H1 (cell line): Measurements from ENCODE around the gene SAFB. TPM values are rescaled to one million over a fixed set of nuclear protein-coding genes. Genes with fewer than 3 reads are reported as not detected.

ENCODE experiments used
- CTCF ChIA-PET: fragments of 300-600 bp; sonication (Branson Sonifier 250); formaldehyde crosslinking; loops from one replicate; lab custom pipeline; 2021; ENCODE audit not compliant: partially characterized antibody; lab: Charles Lee
- POLR2A ChIA-PET: fragments of 300-600 bp; sonication (Branson Sonifier 250); formaldehyde crosslinking; loops from one replicate; lab custom pipeline; 2021; ENCODE audit warnings: inconsistent platforms; ENCODE audit not compliant: partially characterized antibody; lab: Charles Lee
- DNase-seq, 2 experiments: peaks; one replicate each; pipeline versions ENCODE4 v3.0.0 to v3.0.0-alpha.2; 2010 to 2022; ENCODE audit warnings: low spot score in 2 of 2, low read depth in 1 of 2, mixed read lengths in 1 of 2
- FAIRE-seq: peaks from 2 replicates; lab custom pipeline; 2011; peaks lifted over from hg19 to GRCh38; lab: Jason Lieb, UNC
- H2AFZ ChIP-seq: 2 replicates; pipeline ENCODE4 v1.8.1; 2012; ENCODE audit warnings: low read length, inconsistent platforms
- H2AK5ac ChIP-seq: 2 replicates; pipeline ENCODE4 v1.6.1; 2013; ENCODE audit warnings: low read depth, low read length
- H2BK120ac ChIP-seq: replicated peaks from 2 replicates; pipeline ENCODE3; 2013; ENCODE audit warnings: low read depth, low read length, inconsistent platforms
- H2BK12ac ChIP-seq: 2 replicates; pipeline ENCODE4 v1.6.1; 2013; ENCODE audit warnings: low read depth, low read length
- H2BK15ac ChIP-seq: 2 replicates; pipeline ENCODE4 v1.6.1; 2013; ENCODE audit warnings: low read length
- H2BK20ac ChIP-seq: 2 replicates; pipeline ENCODE4 v1.6.1; 2013; ENCODE audit warnings: low read length
- H2BK5ac ChIP-seq: 2 replicates; pipeline ENCODE4 v1.6.1; 2013; ENCODE audit warnings: low read depth, low read length
- H3K14ac ChIP-seq: 2 replicates; pipeline ENCODE4 v1.6.1; 2013; ENCODE audit warnings: inconsistent platforms; ENCODE audit not compliant: insufficient read length
- H3K18ac ChIP-seq: 2 replicates; pipeline ENCODE4 v1.6.1; 2013; ENCODE audit warnings: low read length; ENCODE audit errors: extremely low read depth
- H3K23ac ChIP-seq: 2 replicates; pipeline ENCODE4 v1.6.1; 2013; ENCODE audit warnings: inconsistent platforms; ENCODE audit not compliant: insufficient read length
- H3K23me2 ChIP-seq: 2 replicates; pipeline ENCODE4 v1.6.1; 2013; ENCODE audit warnings: low read depth, low read length
- H3K27ac ChIP-seq: 2 replicates; pipeline ENCODE4 v1.6.1; 2011; ENCODE audit warnings: low read depth, low read length, inconsistent platforms
- H3K27me3 ChIP-seq, 4 experiments: replicated peaks in 1 of 4; 1 replicate in 1 of 4; 2 replicates in 3 of 4; pipeline versions ENCODE4 v1.6.1 to v1.8.1; 2011 to 2013; ENCODE audit warnings: low read length in 3 of 4, mild to moderate bottlenecking in 3 of 4, inconsistent platforms in 2 of 4, mixed read lengths in 2 of 4, moderate library complexity in 1 of 4; ENCODE audit not compliant: control insufficient read depth in 3 of 4, insufficient read depth in 3 of 4; ENCODE audit errors: extremely low read depth in 1 of 4
- H3K36me3 ChIP-seq, 4 experiments: 2 replicates each; pipeline versions ENCODE4 v1.6.1 to v1.8.1; 2011 to 2013; ENCODE audit warnings: mild to moderate bottlenecking in 4 of 4, low read length in 3 of 4, moderate library complexity in 2 of 4, control low read depth in 1 of 4, inconsistent platforms in 1 of 4; ENCODE audit not compliant: insufficient read depth in 4 of 4, control insufficient read depth in 2 of 4
- H3K4ac ChIP-seq: replicated peaks from 2 replicates; pipeline ENCODE3; 2013; ENCODE audit warnings: low read length, low read depth, mixed read lengths, inconsistent platforms; ENCODE audit not compliant: insufficient read length
- H3K4me1 ChIP-seq, 4 experiments: replicated peaks in 1 of 4; 1 replicate in 1 of 4; 2 replicates in 3 of 4; pipeline versions ENCODE4 v1.6.1 to v1.8.1; 2011 to 2013; ENCODE audit warnings: low read length in 3 of 4, inconsistent platforms in 2 of 4, mixed read lengths in 1 of 4; ENCODE audit not compliant: insufficient read depth in 4 of 4, control insufficient read depth in 3 of 4
- H3K4me2 ChIP-seq, 2 experiments: 2 replicates each; pipeline versions ENCODE4 v1.6.1 to v1.8.1; 2011 to 2013; ENCODE audit warnings: low read depth in 2 of 2, low read length in 2 of 2, control low read depth in 1 of 2, inconsistent platforms in 1 of 2, mild to moderate bottlenecking in 1 of 2; ENCODE audit not compliant: insufficient read depth in 1 of 2
- H3K4me3 ChIP-seq, 4 experiments: fragments of 200-600, 300-600 bp in 1 of 4; sonication (generic), shearing (Covaris generic), sonication (Bioruptor Twin) in 1 of 4; 2 replicates each; pipeline versions ENCODE4 v1.5.1 to v1.8.1; 2011 to 2016; ENCODE audit warnings: low read length in 4 of 4, low read depth in 3 of 4, control low read depth in 2 of 4, inconsistent platforms in 2 of 4, mild to moderate bottlenecking in 2 of 4, mixed read lengths in 1 of 4, moderate library complexity in 1 of 4; ENCODE audit not compliant: insufficient read depth in 2 of 4; ENCODE audit errors: extremely low read depth in 1 of 4
- H3K56ac ChIP-seq: replicated peaks from 2 replicates; pipeline ENCODE3; 2013; ENCODE audit warnings: low read depth, mild to moderate bottlenecking, mixed read lengths, low read length, inconsistent platforms; ENCODE audit not compliant: insufficient read length
- H3K79me1 ChIP-seq: 2 replicates; pipeline ENCODE4 v1.6.1; 2013; ENCODE audit warnings: low read depth, low read length, control low read depth
- H3K79me2 ChIP-seq, 2 experiments: 2 replicates each; pipeline versions ENCODE4 v1.6.1 to v1.8.1; 2012 to 2013; ENCODE audit warnings: low read length in 2 of 2, mild to moderate bottlenecking in 2 of 2, inconsistent platforms in 1 of 2; ENCODE audit not compliant: insufficient read depth in 2 of 2, control insufficient read depth in 1 of 2
- H3K9ac ChIP-seq, 4 experiments: replicated peaks in 1 of 4; 1 replicate in 1 of 4; 2 replicates in 3 of 4; pipeline versions ENCODE4 v1.6.1 to v1.8.1; 2011 to 2013; ENCODE audit warnings: low read depth in 3 of 4, low read length in 3 of 4, control low read depth in 2 of 4, mild to moderate bottlenecking in 2 of 4, moderate library complexity in 2 of 4, inconsistent platforms in 1 of 4; ENCODE audit errors: extremely low read depth in 1 of 4
- H3K9me3 ChIP-seq, 2 experiments: 2 replicates each; pipeline versions ENCODE4 v1.6.1 to v1.8.1; 2012 to 2013; ENCODE audit warnings: mild to moderate bottlenecking in 2 of 2, moderate library complexity in 2 of 2, control low read depth in 1 of 2, inconsistent platforms in 1 of 2, low read depth in 1 of 2, low read length in 1 of 2, mixed read lengths in 1 of 2; ENCODE audit not compliant: insufficient read depth in 2 of 2
- H4K20me1 ChIP-seq, 2 experiments: replicated peaks in 1 of 2; 2 replicates each; pipeline versions ENCODE3 to v1.8.1; 2011 to 2013; ENCODE audit warnings: inconsistent platforms in 2 of 2, low read length in 2 of 2, mild to moderate bottlenecking in 1 of 2; ENCODE audit not compliant: insufficient read depth in 2 of 2, control insufficient read depth in 1 of 2
- H4K5ac ChIP-seq: 2 replicates; pipeline ENCODE4 v1.6.1; 2013; ENCODE audit warnings: low read length, low read depth, mixed read lengths, inconsistent platforms; ENCODE audit not compliant: insufficient read length
- H4K8ac ChIP-seq: 2 replicates; pipeline ENCODE4 v1.8.0; 2013; ENCODE audit warnings: mild to moderate bottlenecking, moderate library complexity, low read length, inconsistent platforms; ENCODE audit not compliant: insufficient read depth; ENCODE audit errors: extremely low read depth
- H4K91ac ChIP-seq: replicated peaks from 2 replicates; pipeline ENCODE3; 2013; ENCODE audit warnings: low read length, mixed read lengths, inconsistent platforms; ENCODE audit not compliant: insufficient read length
- CHD1 ChIP-seq: IDR thresholded peaks from 2 replicates; pipeline ENCODE4 v1.6.1; 2012; ENCODE audit warnings: low read depth, low read length, improper control_type of control experiment
- CREB1 ChIP-seq: IDR thresholded peaks from 2 replicates; pipeline ENCODE4 v1.6.1; 2012; ENCODE audit warnings: inconsistent platforms
- EZH2 ChIP-seq: fragments of 200-600 bp; sonication (generic); IDR thresholded peaks from 2 replicates; pipeline ENCODE4 v1.7.1; 2012; ENCODE audit warnings: low read depth, mild to moderate bottlenecking, moderate library complexity, low read length, inconsistent platforms; ENCODE audit not compliant: severe bottlenecking
- JUN ChIP-seq: IDR thresholded peaks from 2 replicates; pipeline ENCODE4 v1.6.1; 2011; ENCODE audit warnings: low read depth, mild to moderate bottlenecking, improper control_type of control experiment, low read length
- JUND ChIP-seq: IDR thresholded peaks from 2 replicates; pipeline ENCODE4 v1.6.1; 2011; ENCODE audit warnings: mild to moderate bottlenecking, improper control_type of control experiment, low read length
- NANOG ChIP-seq: IDR thresholded peaks from 2 replicates; pipeline ENCODE4 v1.6.1; 2011; ENCODE audit warnings: low read length, low read depth, mild to moderate bottlenecking, inconsistent platforms; ENCODE audit not compliant: insufficient read depth, poor library complexity, severe bottlenecking
- POLR2AphosphoS5 ChIP-seq: IDR thresholded peaks from 2 replicates; pipeline ENCODE4 v1.6.1; 2011; ENCODE audit warnings: low read depth, low read length
- RFX5 ChIP-seq: IDR thresholded peaks from 2 replicates; pipeline ENCODE4 v1.6.1; 2011; ENCODE audit warnings: low read depth, low read length, improper control_type of control experiment, borderline replicate concordance
- RNF2 ChIP-seq: fragments of 200-900, 300-1000 bp; sonication (generic); IDR thresholded peaks from 2 replicates; pipeline ENCODE4 v1.7.1; 2016; ENCODE audit warnings: borderline replicate concordance, low read depth, mild to moderate bottlenecking, antibody characterized with exemption, low read length; ENCODE audit not compliant: poor library complexity, severe bottlenecking; ENCODE audit errors: missing control alignments
- SIX5 ChIP-seq: IDR thresholded peaks from 2 replicates; pipeline ENCODE4 v1.6.1; 2011; ENCODE audit warnings: mild to moderate bottlenecking, low read depth, low read length
- SRF ChIP-seq: IDR thresholded peaks from 2 replicates; pipeline ENCODE4 v1.6.1; 2011; ENCODE audit warnings: mild to moderate bottlenecking, low read depth, low read length, moderate library complexity
- TBP ChIP-seq: IDR thresholded peaks from 2 replicates; pipeline ENCODE4 v1.6.1; 2011; ENCODE audit warnings: low read depth, low read length, improper control_type of control experiment
- USF2 ChIP-seq: IDR thresholded peaks from 2 replicates; pipeline ENCODE4 v1.6.1; 2011; ENCODE audit warnings: low read length, improper control_type of control experiment
- ZNF274 ChIP-seq: IDR thresholded peaks from 2 replicates; pipeline ENCODE4 v1.7.0; 2012; ENCODE audit warnings: low read length, borderline replicate concordance; ENCODE audit errors: extremely low read depth
- WGBS, 2 experiments: shearing (Covaris generic) in 1 of 2; methylation state at CpG; one replicate each; pipeline versions ENCODE4 v1.1.6 to v1.1.7; 2013 to 2015; ENCODE audit warnings: low lambda C conversion rate in 2 of 2, mixed read lengths in 2 of 2, inconsistent platforms in 1 of 2, low coverage in 1 of 2, missing lambda C conversion rate in 1 of 2; ENCODE audit not compliant: insufficient replicate concordance in 2 of 2, insufficient coverage in 1 of 2, insufficient read length in 1 of 2; ENCODE audit errors: extremely low coverage in 1 of 2, missing lambda C conversion rate in 1 of 2; 5-methylcytosine and 5-hydroxymethylcytosine counted together
- polyA plus RNA-seq, 7 experiments: library from polyadenylated mRNA; depleted of rRNA in 3 of 7; stranded (reverse) in 5 of 7; unstranded in 2 of 7; fragments of >200 nt in 5 of 7; fragments of 200-250 nt in 2 of 7; gene quantifications; 1 replicate in 5 of 7; 2 replicates in 1 of 7; 4 replicates in 1 of 7; pipeline versions ENCODE4 v1.2.1 to v1.2.3, GENCODE V29; 2011 to 2013; ENCODE audit warnings: missing spikeins in 2 of 7, mixed read lengths in 2 of 7
- total RNA-seq: library from RNA; stranded (reverse); fragmentation: NEBNext Ultra II Directional; extraction: Animal tissue kit (Norgen Biotek cat#: 25700); gene quantifications from 2 replicates; pipeline ENCODE4 v1.2.1, GENCODE V29; 2021

Gene SAFB
- total and polyA plus RNA-seq, 2 of the 8 experiments (the other 6 are each of a cell fraction or from before 2014, with no cell fraction given) = 27.0 to 110 TPM

GRCh38 chr19:5579286-5579685 is 43.6 kb upstream of the SAFB start:
- POLR2A ChIA-PET = no interaction called here
- TF ChIP-seq NANOG (no peak), USF2 (no peak), ZNF274 (no peak), SRF (no peak), TBP (no peak), RNF2 (no peak), JUND (no peak), SIX5 (no peak), CHD1 (no peak), JUN (no peak), CREB1 (no peak), POLR2AphosphoS5 (no peak), EZH2 (no peak), RFX5 (no peak)

More at GRCh38 chr19:5579286-5579685, 43.6 kb upstream of the SAFB start:
- Histone ChIP-seq H3K4me3 (no peak overlapping the region), H2BK12ac (no peak overlapping the region), H3K36me3 (no peaks in the 10 kb centered on the region; a peak in 1 of 8 replicates), H2AFZ (no peak overlapping the region), H2BK5ac (no peak overlapping the region), H2AK5ac (no peak overlapping the region), H2BK20ac (no peak overlapping the region), H3K14ac (no peak overlapping the region), H2BK120ac (no peak overlapping the region), H3K79me1 (no peaks in the 10 kb centered on the region), H3K27ac (no peak overlapping the region), H3K4me2 (no peak overlapping the region), H3K23ac (no peak overlapping the region), H3K9ac (no peak overlapping the region), H3K4me1 (peaks cover 0 to 1% (median 0%) of the 10 kb centered on the region in 4 experiments; a peak in 2 of 7 replicates), H2BK15ac (no peak overlapping the region), H3K56ac (no peak overlapping the region), H3K4ac (no peak overlapping the region), H3K79me2 (no peaks in the 10 kb centered on the region), H3K27me3 (no peaks in the 10 kb centered on the region), H3K23me2 (no peaks in the 10 kb centered on the region), H3K9me3 (no peaks in the 10 kb centered on the region), H4K5ac (no peak overlapping the region), H3K18ac (no peak overlapping the region), H4K20me1 (peaks cover 0 to 3% of the 10 kb centered on the region in 2 experiments), H4K8ac (no peak overlapping the region), H4K91ac (no peak overlapping the region)
- 90% methylated on average over 6 of the region's 6 CpGs; no CpG with 5 or more reads in 1 of the 2 experiments for WGBS, 2 experiments
- no peak for DNase-seq
- no peak for FAIRE-seq
- CTCF ChIA-PET = interaction anchor here (0.7 to 4.5 kb wide), 14 partner anchors 10 to 202 kb away, joined by 3 to 30 read pairs (median 4); partner anchors contain the start of gene TINCR
